CD14-positive monocyte (primary cell): ENCODE data around the gene TMEM248. TPM values are rescaled to one million over a fixed set of nuclear protein-coding genes. Genes with fewer than 3 reads are reported as not detected.
A peak's percentile ranks its signal among the peaks of the same experiment; 100 is the strongest.

Experiments used
- DNase-seq, 3 donors: peaks; one replicate each; pipeline ENCODE4 v3.0.0-alpha.2; 2011 to 2022
- H2AFZ ChIP-seq: 2 replicates; pipeline ENCODE4 v1.6.0; 2012; ENCODE audit warnings: mild to moderate bottlenecking, low read depth, low read length, inconsistent platforms; ENCODE audit not compliant: insufficient read depth, poor library complexity, severe bottlenecking
- H3K27ac ChIP-seq, 2 donors: 1 replicate in 1 of 2; 2 replicates in 1 of 2; pipeline ENCODE4 v1.5.1; 2012 to 2013; ENCODE audit warnings: low read length in 2 of 2, control low read depth in 1 of 2, inconsistent platforms in 1 of 2, low read depth in 1 of 2, mild to moderate bottlenecking in 1 of 2
- H3K27me3 ChIP-seq, 2 donors: one replicate each; pipeline versions ENCODE4 v1.6.0 to v1.6.1; 2011 to 2013; ENCODE audit warnings: low read length in 2 of 2; ENCODE audit not compliant: control insufficient read depth in 2 of 2, insufficient read depth in 2 of 2
- H3K36me3 ChIP-seq, 2 donors: replicated peaks in 1 of 2; 1 replicate in 1 of 2; 2 replicates in 1 of 2; pipeline versions ENCODE4 v1.5.1 to v1.6.1; 2012 to 2013; ENCODE audit warnings: low read length in 2 of 2, control low read depth in 1 of 2, inconsistent platforms in 1 of 2, mild to moderate bottlenecking in 1 of 2; ENCODE audit not compliant: insufficient read depth in 2 of 2, control insufficient read depth in 1 of 2
- H3K4me1 ChIP-seq, 2 donors: 1 replicate in 1 of 2; 2 replicates in 1 of 2; pipeline versions ENCODE4 v1.5.1 to v1.6.1; 2012 to 2013; ENCODE audit warnings: low read length in 2 of 2, control low read depth in 1 of 2, inconsistent platforms in 1 of 2, mild to moderate bottlenecking in 1 of 2, moderate library complexity in 1 of 2; ENCODE audit not compliant: insufficient read depth in 2 of 2, control insufficient read depth in 1 of 2
- H3K4me2 ChIP-seq: replicated peaks from 2 replicates; pipeline ENCODE3; 2012; ENCODE audit warnings: low read length, moderate library complexity, mild to moderate bottlenecking; ENCODE audit not compliant: poor library complexity, severe bottlenecking; ENCODE audit errors: extremely low read depth
- H3K4me3 ChIP-seq, 3 experiments: fragments of 200-600 bp in 1 of 3; sonication (generic) in 1 of 3; replicated peaks in 1 of 3; 1 replicate in 2 of 3; 2 replicates in 1 of 3; pipeline ENCODE4 v1.5.1; 2011 to 2013; ENCODE audit warnings: low read length in 3 of 3, mild to moderate bottlenecking in 3 of 3, control low read depth in 2 of 3, low read depth in 2 of 3, inconsistent platforms in 1 of 3, moderate library complexity in 1 of 3
- H3K79me2 ChIP-seq: 2 replicates; pipeline ENCODE4 v1.6.0; 2012; ENCODE audit warnings: mild to moderate bottlenecking, control low read depth, inconsistent platforms, low read length, moderate library complexity; ENCODE audit not compliant: insufficient read depth
- H3K9ac ChIP-seq: 2 replicates; pipeline ENCODE4 v1.6.0; 2017; ENCODE audit warnings: low read length, mild to moderate bottlenecking; ENCODE audit not compliant: insufficient read depth, poor library complexity, severe bottlenecking
- H3K9me3 ChIP-seq, 2 donors: replicated peaks in 1 of 2; 1 replicate in 1 of 2; 2 replicates in 1 of 2; pipeline versions ENCODE4 v1.5.1 to v1.6.1; 2012 to 2013; ENCODE audit warnings: low read length in 2 of 2, control low read depth in 1 of 2; ENCODE audit not compliant: control insufficient read depth in 1 of 2, insufficient read depth in 1 of 2
- H4K20me1 ChIP-seq: 2 replicates; pipeline ENCODE4 v1.6.0; 2012; ENCODE audit warnings: mild to moderate bottlenecking, low read length, control low read depth, moderate library complexity; ENCODE audit not compliant: insufficient read depth
- H3K27ac Mint-ChIP-seq, 7 donors: one replicate each; pipeline ENCODE4 v1.8.0; 2020; ENCODE audit warnings: mild to moderate bottlenecking in 7 of 7, mixed read lengths in 7 of 7, moderate library complexity in 6 of 7, inconsistent platforms in 2 of 7
- H3K27me3 Mint-ChIP-seq, 3 donors: one replicate each; pipeline ENCODE4 v1.8.0; 2021 to 2022; ENCODE audit warnings: low read depth in 3 of 3, mild to moderate bottlenecking in 3 of 3, mixed read lengths in 3 of 3, moderate library complexity in 3 of 3, inconsistent platforms in 1 of 3
- H3K36me3 Mint-ChIP-seq, 2 donors: one replicate each; pipeline ENCODE4 v1.8.0; 2020; ENCODE audit warnings: mixed read lengths in 2 of 2, inconsistent platforms in 1 of 2, mild to moderate bottlenecking in 1 of 2
- H3K4me1 Mint-ChIP-seq: one replicate; pipeline ENCODE4 v1.8.0; 2020; ENCODE audit warnings: mild to moderate bottlenecking, mixed read lengths
- H3K4me3 Mint-ChIP-seq, 2 donors: one replicate each; pipeline ENCODE4 v1.8.0; 2020; ENCODE audit warnings: mild to moderate bottlenecking in 2 of 2, mixed read lengths in 2 of 2, moderate library complexity in 1 of 2
- H3K9me3 Mint-ChIP-seq, 7 donors: one replicate each; pipeline ENCODE4 v1.8.0; 2020 to 2022; ENCODE audit warnings: mixed read lengths in 7 of 7, mild to moderate bottlenecking in 6 of 7, moderate library complexity in 6 of 7, inconsistent platforms in 2 of 7
- CTCF ChIP-seq: fragments of 200-600 bp; IDR thresholded peaks from one replicate; pipeline ENCODE4 v1.8.0; 2022; ENCODE audit warnings: antibody characterized with exemption, mild to moderate bottlenecking
- WGBS: methylation state at CpG from one replicate; pipeline ENCODE4 v1.1.5; 2013; ENCODE audit warnings: missing lambda C conversion rate; ENCODE audit not compliant: insufficient coverage; 5-methylcytosine and 5-hydroxymethylcytosine counted together
- intact Hi-C, 2 donors: fragments of 100-400 bp; cut with micrococcal nuclease; formaldehyde crosslinking; loops; one replicate each; pipeline versions ENCODE4 v1.15.0 to v1.15.1; 2023
- polyA plus RNA-seq, 3 donors: library from polyadenylated mRNA; depleted of rRNA in 1 of 3; unstranded in 2 of 3; stranded (reverse) in 1 of 3; fragments of 300-500 nt in 2 of 3; fragments of >200 nt in 1 of 3; fragmentation: Illumina TruSeq in 2 of 3; gene quantifications; 1 replicate in 2 of 3; 2 replicates in 1 of 3; pipeline ENCODE4 v1.2.3, GENCODE V29; 2012 to 2021

Gene TMEM248
- polyA plus RNA-seq, 3 donors: 67.5 to 82.3 (median 78.3) TPM

GRCh38 chr7:66929165-66929564, 8.1 kb downstream of the TMEM248 start:
- no peak for TF ChIP-seq CTCF
- peaks cover 25 to 56% of the 10 kb centered on the region in 2 donors for H3K36me3 Mint-ChIP-seq
- no peak overlapping the region for H3K4me3 Mint-ChIP-seq
- no peak overlapping the region for H3K9ac ChIP-seq
- no peak overlapping the region for H3K4me2 ChIP-seq
- H3K4me3 ChIP-seq: no peak overlapping the region
- H4K20me1 ChIP-seq: peaks cover 94% of the 10 kb centered on the region
- peaks cover 0 to 1% (median 0%) of the 10 kb centered on the region in 7 donors for H3K9me3 Mint-ChIP-seq
- DNase-seq: no peak
- no peaks in the 10 kb centered on the region for H3K9me3 ChIP-seq
- H3K36me3 ChIP-seq: peaks cover 9 to 50% of the 10 kb centered on the region in 2 donors
- no peak overlapping the region for H3K27ac ChIP-seq
- H3K4me1 Mint-ChIP-seq: peaks cover 9% of the 10 kb centered on the region
- no peak overlapping the region for H3K27ac Mint-ChIP-seq
- peaks cover 98% of the 10 kb centered on the region for H3K79me2 ChIP-seq
- H2AFZ ChIP-seq: no peak overlapping the region
- no peaks in the 10 kb centered on the region for H3K4me1 ChIP-seq
- H3K27me3 ChIP-seq: no peaks in the 10 kb centered on the region
- WGBS: 100% methylated on average over 7 of the region's 8 CpGs
- H3K27me3 Mint-ChIP-seq: peaks cover 0 to 1% (median 0%) of the 10 kb centered on the region in 3 donors
- intact Hi-C loops: no loop called here

GRCh38 chr7:66929935-66930334, 8.9 kb downstream of the TMEM248 start:
- Mint-ChIP-seq H3K27ac (peak overlapping the region in 1 of 7 donors; percentile 73), H3K27me3 (peaks cover 0 to 1% (median 0%) of the 10 kb centered on the region in 3 donors), H3K4me1 (peaks cover 9% of the 10 kb centered on the region), H3K36me3 (peaks cover 27 to 59% of the 10 kb centered on the region in 2 donors), H3K9me3 (peaks cover 0 to 1% (median 0%) of the 10 kb centered on the region in 7 donors), H3K4me3 (no peak overlapping the region)
- Histone ChIP-seq H3K36me3 (peaks cover 9 to 50% of the 10 kb centered on the region in 2 donors), H3K4me3 (no peak overlapping the region), H3K27ac (no peak overlapping the region), H3K9ac (no peak overlapping the region), H3K79me2 (peaks cover 99% of the 10 kb centered on the region), H2AFZ (no peak overlapping the region), H3K4me2 (no peak overlapping the region), H3K9me3 (no peaks in the 10 kb centered on the region), H3K27me3 (no peaks in the 10 kb centered on the region), H4K20me1 (peaks cover 97% of the 10 kb centered on the region), H3K4me1 (no peaks in the 10 kb centered on the region)
- intact Hi-C loops: no loop called here
- no peak for DNase-seq
- WGBS: 96% methylated on average over 4 of the region's 5 CpGs
- TF ChIP-seq CTCF: no peak
